Measurements from ENCODE around the gene NEBL.
A peak's percentile ranks its signal among the peaks of the same experiment; 100 is the strongest.

The NEBL gene

GRCh38 chr10:20908391-20908790, 11.3 kb upstream of the NEBL start:
- DNase-seq (ENCODE audit: low read depth, low spot score) = no peak
- no peak overlapping the region for H3K4me3 ChIP-seq (ENCODE audit: low read length)

GRCh38 chr10:20903635-20904390, 6.7 kb upstream of the NEBL start:
- no peak overlapping the region for H3K4me3 ChIP-seq (ENCODE audit: low read length)
- DNase-seq (ENCODE audit: low read depth, low spot score) = no peak

- no peak overlapping the region for H3K4me3 ChIP-seq (ENCODE audit: low read length)
- peak; percentile 4 for DNase-seq (ENCODE audit: low read depth, low spot score)
Observed at GRCh38 chr10:20901110-20901509, 4.0 kb upstream of the NEBL start.

GRCh38 chr10:20898866-20899535, 1.9 kb upstream of the NEBL start:
- no peak overlapping the region for H3K4me3 ChIP-seq (ENCODE audit: low read length)
- no peak for DNase-seq (ENCODE audit: low read depth, low spot score)

- H3K4me3 ChIP-seq (ENCODE audit: low read length) = no peak overlapping the region
- DNase-seq (ENCODE audit: low read depth, low spot score) = no peak
Observed at GRCh38 chr10:20893297-20893696, 3.8 kb downstream of the NEBL start.

GRCh38 chr10:20892796-20893195, 4.3 kb downstream of the NEBL start:
- no peak for DNase-seq (ENCODE audit: low read depth, low spot score)
- no peak overlapping the region for H3K4me3 ChIP-seq (ENCODE audit: low read length)

GRCh38 chr10:20892011-20892585, 5.0 kb downstream of the NEBL start:
- no peak overlapping the region for H3K4me3 ChIP-seq (ENCODE audit: low read length)
- DNase-seq (ENCODE audit: low read depth, low spot score) = no peak

GRCh38 chr10:20891338-20891714, 5.8 kb downstream of the NEBL start:
- no peak overlapping the region for H3K4me3 ChIP-seq (ENCODE audit: low read length)
- no peak for DNase-seq (ENCODE audit: low read depth, low spot score)

- DNase-seq (ENCODE audit: low read depth, low spot score) = no peak
- H3K4me3 ChIP-seq (ENCODE audit: low read length) = no peak overlapping the region
Observed at GRCh38 chr10:20890491-20891337, 6.4 kb downstream of the NEBL start.

- no peak for DNase-seq (ENCODE audit: low read depth, low spot score)
- no peak overlapping the region for H3K4me3 ChIP-seq (ENCODE audit: low read length)
Observed at GRCh38 chr10:20890009-20890408, 7.1 kb downstream of the NEBL start.

- DNase-seq (ENCODE audit: low read depth, low spot score) = no peak
- no peak overlapping the region for H3K4me3 ChIP-seq (ENCODE audit: low read length)
Observed at GRCh38 chr10:20888620-20889330, 8.3 kb downstream of the NEBL start.

- no peak overlapping the region for H3K4me3 ChIP-seq (ENCODE audit: low read length)
- DNase-seq (ENCODE audit: low read depth, low spot score) = no peak
Observed at GRCh38 chr10:20887706-20888555, 9.2 kb downstream of the NEBL start.

GRCh38 chr10:20885678-20886077, 11.4 kb downstream of the NEBL start:
- no peak overlapping the region for H3K4me3 ChIP-seq (ENCODE audit: low read length)
- no peak for DNase-seq (ENCODE audit: low read depth, low spot score)

GRCh38 chr10:20883552-20883951, 13.6 kb downstream of the NEBL start:
- DNase-seq (ENCODE audit: low read depth, low spot score) = no peak
- H3K4me3 ChIP-seq (ENCODE audit: low read length) = no peak overlapping the region

- no peak overlapping the region for H3K4me3 ChIP-seq (ENCODE audit: low read length)
- no peak for DNase-seq (ENCODE audit: low read depth, low spot score)
Observed at GRCh38 chr10:20882091-20882490, 15.0 kb downstream of the NEBL start.

- DNase-seq (ENCODE audit: low read depth, low spot score) = no peak
- no peak overlapping the region for H3K4me3 ChIP-seq (ENCODE audit: low read length)
Observed at GRCh38 chr10:20879136-20879535, 18.0 kb downstream of the NEBL start.

GRCh38 chr10:20877986-20878983, 18.8 kb downstream of the NEBL start:
- no peak for DNase-seq (ENCODE audit: low read depth, low spot score)
- H3K4me3 ChIP-seq (ENCODE audit: low read length) = no peak overlapping the region

All from Jurkat, Clone E6-1 (cell line).